Activated CD4-positive, alpha-beta T cell treated with anti-CD3 and anti-CD28 coated beads for 24 hours (primary cell): ENCODE measurements around the gene DBT.
"Not testable (repeated sequence)": the region's sequence is repeated elsewhere in the genome, so short reads cannot be mapped to it uniquely, and the experiment has no call there.

Experiments
- DNase-seq, 2 donors: peaks; one replicate each; pipeline ENCODE4 v3.0.0-alpha.2; 2020; ENCODE audit warnings: low read depth in 2 of 2

Gene DBT

DNA sequence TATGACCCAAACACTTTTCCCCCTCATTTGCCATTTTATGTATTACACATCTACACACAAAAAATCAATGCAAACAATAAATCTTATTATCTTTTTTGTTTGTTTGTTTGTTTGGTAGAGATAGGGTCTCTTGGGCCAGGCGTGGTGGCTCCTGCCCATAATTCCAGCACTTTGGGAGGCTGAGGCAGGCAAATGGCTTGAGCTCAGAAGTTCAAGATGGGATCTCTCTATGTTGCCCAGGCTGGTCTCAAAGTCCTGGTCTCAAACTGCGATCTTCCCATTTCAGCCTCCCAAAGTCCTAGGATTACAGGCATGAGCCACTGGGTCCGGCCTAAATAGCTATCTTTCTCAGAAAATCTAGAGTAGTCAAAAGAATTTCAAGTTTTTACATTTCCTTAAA is 1.2 kb upstream of the DBT start:
- DNase-seq = no peak

- no peak for DNase-seq
Measured at GRCh38 chr1:100250264-100250663, 630 bp upstream of the DBT start.

GRCh38 chr1:100249155-100249536 is 488 bp downstream of the DBT start:
- DNase-seq = no peak

DNA sequence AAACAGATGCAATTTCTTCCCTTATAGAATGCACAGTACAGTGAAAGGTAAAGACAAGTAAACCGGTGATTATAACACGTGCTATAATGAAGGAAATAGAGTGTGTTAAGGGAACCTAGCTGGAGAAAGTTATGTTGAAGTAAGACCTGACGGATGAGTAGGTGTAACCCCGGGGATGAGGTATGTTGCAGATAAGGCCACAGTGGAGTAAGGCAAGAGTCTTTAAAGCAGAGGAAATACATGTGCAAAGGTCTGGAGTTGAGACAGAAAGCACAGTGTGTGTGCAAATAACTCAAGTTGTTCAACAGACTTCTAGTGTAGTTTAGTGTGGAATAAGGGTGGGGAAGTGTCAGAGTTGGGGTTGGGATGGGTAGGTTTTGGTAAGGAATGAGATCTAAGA is 2.9 kb downstream of the DBT start:
- no peak for DNase-seq

DNA sequence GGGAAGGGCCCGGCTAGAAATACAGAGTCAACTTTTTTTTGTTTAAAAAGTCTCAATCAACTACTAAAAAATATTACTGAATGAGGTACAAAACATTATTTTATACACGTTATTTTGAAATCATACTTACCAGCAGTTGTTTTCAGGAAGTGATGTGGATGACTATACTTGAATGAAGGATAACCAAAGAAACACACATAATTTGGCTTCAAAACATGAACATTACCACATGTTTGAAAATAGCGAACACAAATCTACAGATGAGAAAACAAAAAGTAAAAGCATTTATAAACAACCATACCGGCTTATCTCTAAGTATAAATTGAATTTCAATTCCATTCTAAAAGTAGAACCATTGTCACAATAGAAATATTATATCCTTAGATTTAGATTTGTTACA is 9.0 kb downstream of the DBT start:
- DNase-seq = no peak

GRCh38 chr1:100239961-100240360 is 9.7 kb downstream of the DBT start:
- DNase-seq = no peak

GRCh38 chr1:100237091-100237490 is 12.5 kb downstream of the DBT start:
- no peak for DNase-seq

GRCh38 chr1:100234432-100234831 is 15.2 kb downstream of the DBT start:
- DNase-seq = no peak

DNA sequence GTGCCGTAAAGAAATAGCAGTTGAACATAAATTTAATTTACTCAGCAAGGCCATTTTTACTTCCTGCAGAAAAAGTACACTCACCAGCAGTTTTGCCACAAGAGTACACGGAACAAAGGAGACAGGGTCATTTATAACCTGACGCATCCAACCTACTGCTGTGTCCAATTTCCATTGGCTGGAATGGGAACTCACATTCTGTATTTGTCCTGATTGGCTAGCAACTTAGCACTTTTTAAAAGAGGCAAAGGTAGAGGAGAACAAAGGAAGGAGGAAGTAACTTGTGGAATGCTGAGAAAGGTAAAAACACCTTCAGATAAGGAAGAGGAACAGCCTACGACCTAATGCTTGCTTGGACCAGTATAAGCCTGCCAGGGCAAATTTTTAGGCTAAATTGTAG is 16.1 kb downstream of the DBT start:
- DNase-seq = not testable (repeated sequence)

GRCh38 chr1:100232156-100232555 is 17.5 kb downstream of the DBT start:
- no peak for DNase-seq

DNA sequence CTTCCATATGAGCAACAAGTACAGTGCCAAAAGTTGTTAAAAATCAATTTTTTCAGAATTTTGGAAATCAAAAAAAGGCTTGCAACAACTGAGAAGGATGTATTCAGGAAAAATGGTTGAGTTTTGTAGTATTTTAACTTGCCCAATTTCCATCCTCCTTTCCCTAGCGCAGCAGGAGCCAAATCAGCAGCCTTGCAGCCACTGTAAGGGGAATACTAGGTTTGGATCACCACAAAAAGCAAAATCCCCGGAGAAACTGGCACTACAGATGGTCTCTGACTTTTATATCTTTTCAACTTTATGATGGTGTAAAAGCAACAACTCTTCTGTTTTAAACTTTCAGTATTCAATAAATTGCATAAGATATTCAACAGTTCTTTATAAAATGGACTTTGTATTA is 17.9 kb downstream of the DBT start:
- no peak for DNase-seq

GRCh38 chr1:100230765-100231164 is 18.9 kb downstream of the DBT start:
- no peak for DNase-seq

DNA sequence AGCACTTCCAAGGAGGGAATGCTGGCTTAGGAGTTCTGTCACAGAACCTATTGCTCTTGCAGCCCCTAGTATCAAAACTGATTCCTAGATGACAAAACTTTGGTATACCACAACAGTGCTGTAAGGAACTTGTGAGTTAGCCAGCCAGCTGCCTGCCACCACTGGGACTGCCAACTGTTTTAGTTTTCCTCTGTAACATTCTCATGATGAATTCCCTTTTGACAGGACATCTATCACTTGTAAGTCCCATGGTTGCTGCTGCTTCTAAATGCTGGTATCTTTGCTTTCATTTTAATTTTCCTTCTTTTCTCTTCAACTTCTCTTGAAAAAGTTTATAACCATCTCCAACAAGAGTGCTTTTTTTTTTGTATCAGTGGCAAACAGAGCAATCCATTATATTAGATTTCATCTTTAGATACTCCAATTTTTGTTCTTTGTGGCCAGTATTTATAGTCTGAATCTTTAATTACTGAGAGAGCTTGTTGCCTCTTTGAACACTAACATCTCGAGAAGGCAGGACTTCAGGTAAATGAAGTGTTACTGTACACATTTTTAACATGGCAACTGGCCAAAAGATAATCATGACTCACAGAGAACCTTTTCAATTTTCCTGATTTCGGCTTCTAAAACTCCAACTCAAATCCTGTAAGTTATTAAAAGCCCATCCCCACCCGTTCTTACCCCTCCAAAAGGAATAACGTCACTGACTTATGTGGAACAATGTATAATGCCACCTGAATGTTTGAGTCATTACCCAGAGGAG is 19.8 kb downstream of the DBT start:
- DNase-seq = no peak

- no peak for DNase-seq
Measured at GRCh38 chr1:100222428-100222827, 27.2 kb downstream of the DBT start.

DNA sequence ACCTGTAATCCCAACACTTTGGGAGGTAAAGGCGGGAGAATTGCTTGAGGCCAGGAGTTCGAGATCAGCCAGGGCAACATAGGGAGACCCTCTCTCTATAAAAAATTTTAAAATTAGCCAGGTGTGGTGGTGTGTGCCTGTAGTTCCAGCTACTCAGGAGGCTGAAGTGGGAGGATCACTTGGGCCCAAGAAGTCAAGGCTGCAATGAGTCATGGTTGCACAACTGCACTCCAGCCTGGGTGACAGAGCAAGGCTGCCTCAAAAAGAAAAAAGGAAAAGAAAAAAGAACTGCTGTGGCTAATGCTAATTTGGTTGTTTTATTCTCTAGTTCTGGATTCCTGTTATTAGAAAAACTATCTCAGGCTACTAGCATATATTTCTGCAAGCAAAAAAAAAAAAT is 29.8 kb downstream of the DBT start:
- no peak for DNase-seq

DNA sequence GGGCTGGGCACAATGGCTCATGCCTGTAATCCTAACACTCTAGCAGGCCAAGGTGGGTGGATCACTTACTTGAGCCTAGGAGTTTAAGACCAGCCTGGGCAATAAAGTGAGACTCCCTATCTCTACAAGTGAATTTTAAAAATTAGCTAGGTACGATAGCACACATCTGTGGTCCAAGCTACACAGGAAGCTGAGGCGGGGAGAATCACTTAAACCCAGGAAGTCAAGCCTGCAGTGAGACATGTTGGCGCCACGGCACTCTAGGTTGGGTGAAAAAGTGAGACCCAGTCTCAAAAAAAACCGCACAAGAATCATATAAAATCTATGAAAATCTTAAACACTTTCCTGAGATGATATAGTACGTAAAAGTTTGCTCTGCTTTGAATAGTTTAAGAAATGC is 30.2 kb downstream of the DBT start:
- DNase-seq = no peak

GRCh38 chr1:100217834-100218233 is 31.8 kb downstream of the DBT start:
- no peak for DNase-seq

GRCh38 chr1:100215101-100215500 is 34.5 kb downstream of the DBT start:
- DNase-seq = no peak

- DNase-seq = no peak
Measured at GRCh38 chr1:100213141-100213540, 36.5 kb downstream of the DBT start.

- no peak for DNase-seq
Measured at GRCh38 chr1:100206301-100206700, 43.3 kb downstream of the DBT start.

- not testable (repeated sequence) for DNase-seq
Measured at GRCh38 chr1:100205593-100205992, 44.0 kb downstream of the DBT start.

GRCh38 chr1:100205103-100205502 is 44.5 kb downstream of the DBT start:
- DNase-seq = not testable (repeated sequence)

GRCh38 chr1:100202703-100203102 is 46.9 kb downstream of the DBT start:
- not testable (repeated sequence) for DNase-seq

DNA sequence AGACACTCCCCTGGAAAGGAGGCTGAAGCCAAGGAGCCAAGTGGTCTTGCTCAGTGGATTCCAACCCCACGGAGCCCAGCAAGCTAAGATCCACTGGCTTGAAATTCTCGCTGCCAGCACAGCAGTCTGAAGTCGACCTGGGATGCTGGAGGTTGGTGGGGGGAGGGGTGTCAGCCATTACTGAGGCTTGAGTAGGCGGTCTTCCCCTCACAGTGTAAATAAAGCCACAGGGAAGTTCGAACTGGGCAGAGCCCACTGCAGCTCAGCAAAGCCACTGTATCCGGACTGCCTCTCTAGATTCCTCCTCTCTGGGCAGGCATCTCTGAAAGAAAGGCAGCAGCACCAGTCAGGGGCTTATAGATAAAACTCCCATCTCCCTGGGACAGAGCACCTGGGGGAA is 49.6 kb downstream of the DBT start:
- DNase-seq = not testable (repeated sequence)
